Measurements from ENCODE around the gene CORIN.

The CORIN gene

GRCh38 chr4:47831026-47831679 lies 6.7 kb downstream of the CORIN start:
- DNase-seq (ENCODE audit: low read depth), result no peak

GRCh38 chr4:47830265-47831025 lies 7.4 kb downstream of the CORIN start:
- no peak for DNase-seq (ENCODE audit: low read depth)

DNA sequence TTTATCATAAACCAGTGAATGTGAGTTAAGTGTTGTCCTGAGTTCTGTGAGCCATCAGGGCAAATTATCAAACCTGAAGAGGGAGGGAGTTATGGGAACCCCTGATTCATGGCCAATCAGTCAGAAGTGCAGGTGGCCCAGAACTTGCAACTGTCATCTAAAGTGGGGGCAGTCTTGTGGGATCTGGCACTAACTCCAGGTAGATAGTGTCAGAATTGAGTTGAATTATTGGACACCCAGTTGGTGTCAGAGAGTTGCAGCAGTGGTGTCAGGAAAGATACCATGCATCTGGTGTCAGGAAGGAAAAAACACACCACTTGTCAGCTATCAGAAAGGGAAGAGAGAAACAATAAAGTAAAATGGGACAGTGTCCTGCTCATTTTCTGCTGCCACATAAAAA lies 8.4 kb downstream of the CORIN start:
- no peak for DNase-seq (ENCODE audit: low read depth)

DNA sequence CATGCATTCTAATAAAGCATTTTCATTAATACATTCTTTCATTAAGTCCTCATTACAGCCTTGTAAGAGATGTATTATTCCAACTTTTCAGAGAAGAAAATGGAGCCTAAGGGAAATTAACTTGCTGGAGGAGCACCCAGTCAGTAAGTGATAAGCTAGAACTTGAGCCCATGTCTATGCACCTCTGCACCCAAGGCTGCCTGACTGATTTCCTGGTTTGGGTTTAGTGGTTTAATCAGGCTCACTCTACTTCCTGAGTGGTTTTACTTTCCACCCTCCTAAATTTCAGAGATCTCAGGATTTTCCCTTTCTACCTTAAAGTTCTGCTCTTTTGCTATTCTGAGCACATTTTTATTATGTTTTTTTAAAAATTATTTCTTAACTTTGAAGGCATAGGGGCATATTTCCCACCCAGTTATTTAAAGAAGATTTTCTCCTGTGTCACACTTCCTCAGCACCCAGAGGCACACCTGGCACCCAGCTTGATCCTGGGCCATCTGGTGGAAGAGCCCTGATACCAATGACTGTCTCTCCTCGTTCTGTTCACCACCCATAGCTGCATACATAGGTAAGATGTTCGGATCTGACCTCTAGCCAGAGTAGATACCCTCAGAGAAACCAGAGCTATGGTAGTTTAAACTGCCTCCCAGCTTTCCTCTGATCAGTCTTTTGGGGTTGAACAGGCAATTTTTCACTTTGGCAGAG lies 10.4 kb downstream of the CORIN start:
- no peak for DNase-seq (ENCODE audit: low read depth)

- no peak for DNase-seq (ENCODE audit: low read depth)
Measured at GRCh38 chr4:47824840-47825239, 13.0 kb downstream of the CORIN start.

- no peak for DNase-seq (ENCODE audit: low read depth)
Measured at GRCh38 chr4:47819178-47819577, 18.7 kb downstream of the CORIN start.

DNA sequence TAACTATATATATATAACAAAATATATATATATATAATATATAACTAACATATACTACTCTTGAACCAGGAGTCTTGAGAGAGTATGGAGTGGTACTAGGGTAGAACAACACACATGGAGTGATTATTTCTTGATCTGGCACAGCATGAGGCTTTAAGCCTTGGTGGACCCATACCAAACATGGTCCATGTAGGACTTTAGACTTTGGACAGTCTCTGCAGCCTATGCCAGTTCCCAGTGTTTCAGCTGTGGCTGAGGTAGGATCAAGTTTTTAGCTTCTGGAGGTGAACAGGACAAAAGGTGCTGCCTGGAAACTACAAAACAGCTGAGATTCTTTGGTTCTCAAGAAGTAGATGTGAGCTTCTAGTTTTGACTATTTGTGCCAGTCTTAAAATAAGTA lies 20.6 kb downstream of the CORIN start:
- DNase-seq (ENCODE audit: low read depth), result no peak

DNA sequence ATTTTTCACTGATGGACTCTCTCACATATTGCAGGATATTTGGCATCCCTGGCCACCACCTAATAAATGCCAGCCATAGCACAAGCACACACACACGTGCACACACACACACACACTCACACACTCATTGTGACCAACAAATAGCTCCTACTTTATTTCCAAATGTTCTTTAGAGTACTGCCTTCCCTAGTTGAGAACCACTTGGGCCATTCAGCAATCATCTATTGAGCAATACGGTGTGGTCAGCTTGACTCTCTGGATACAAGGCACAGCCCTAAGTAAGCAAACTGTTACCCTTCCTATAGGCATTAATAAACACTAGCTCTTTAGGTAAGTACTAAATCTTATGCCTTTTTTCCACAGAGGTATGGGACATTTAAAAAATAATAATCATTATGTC lies 21.1 kb downstream of the CORIN start:
- DNase-seq (ENCODE audit: low read depth), result no peak

- no peak for DNase-seq (ENCODE audit: low read depth)
Measured at GRCh38 chr4:47814618-47815295, 23.1 kb downstream of the CORIN start.

- DNase-seq (ENCODE audit: low read depth), result no peak
Measured at GRCh38 chr4:47809654-47810203, 28.1 kb downstream of the CORIN start.

- no peak for DNase-seq (ENCODE audit: low read depth)
Measured at GRCh38 chr4:47804598-47804997, 33.3 kb downstream of the CORIN start.

GRCh38 chr4:47801481-47802002 lies 36.3 kb downstream of the CORIN start:
- DNase-seq (ENCODE audit: low read depth), result no peak

- no peak for DNase-seq (ENCODE audit: low read depth)
Measured at GRCh38 chr4:47798165-47798564, 39.7 kb downstream of the CORIN start.

- DNase-seq (ENCODE audit: low read depth), result no peak
Measured at GRCh38 chr4:47791965-47792364, 45.9 kb downstream of the CORIN start.

- no peak for DNase-seq (ENCODE audit: low read depth)
Measured at GRCh38 chr4:47790105-47790504, 47.8 kb downstream of the CORIN start.

- no peak for DNase-seq (ENCODE audit: low read depth)
Measured at GRCh38 chr4:47788126-47788525, 49.7 kb downstream of the CORIN start.

- no peak for DNase-seq (ENCODE audit: low read depth)
Measured at GRCh38 chr4:47786958-47787370, 50.9 kb downstream of the CORIN start.

- DNase-seq (ENCODE audit: low read depth), result no peak
Measured at GRCh38 chr4:47785153-47785552, 52.7 kb downstream of the CORIN start.

DNA sequence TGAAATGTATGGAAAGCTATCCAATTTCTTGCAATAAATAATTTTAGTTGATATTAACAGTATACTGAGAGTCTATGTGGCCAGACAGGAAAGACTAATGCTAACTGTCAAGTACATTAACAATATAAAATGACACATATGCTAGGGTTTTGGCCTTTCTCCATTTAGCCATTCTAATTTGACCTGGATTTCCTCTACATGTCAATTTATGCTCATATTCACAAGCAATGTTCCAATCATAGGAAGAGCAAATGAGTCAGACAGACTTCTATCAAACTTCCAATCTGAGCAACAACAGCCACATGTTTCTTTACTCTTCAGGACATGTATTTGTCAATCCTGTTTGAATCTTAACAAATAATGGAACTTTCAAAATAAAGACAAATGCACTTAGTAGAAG lies 53.6 kb downstream of the CORIN start:
- DNase-seq (ENCODE audit: low read depth), result no peak

DNA sequence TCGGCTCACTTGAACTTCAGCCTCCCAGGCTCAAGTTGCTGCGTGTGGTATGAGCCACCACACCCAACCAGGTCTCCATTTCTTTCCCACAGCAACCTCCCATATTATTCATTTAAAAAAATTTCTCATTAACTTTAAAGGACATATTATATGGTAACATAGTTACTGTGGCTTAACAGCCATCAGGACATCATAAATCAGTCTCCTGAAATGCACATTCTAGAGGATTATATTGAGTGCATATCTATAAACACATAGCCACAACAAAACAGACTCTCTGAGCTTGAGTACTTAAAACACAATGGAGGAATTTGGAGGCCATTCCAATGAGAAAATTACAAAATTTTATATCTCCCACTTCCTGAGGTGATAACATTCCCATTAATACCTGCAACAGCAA lies 61.5 kb downstream of the CORIN start:
- no peak for DNase-seq (ENCODE audit: low read depth)

DNA sequence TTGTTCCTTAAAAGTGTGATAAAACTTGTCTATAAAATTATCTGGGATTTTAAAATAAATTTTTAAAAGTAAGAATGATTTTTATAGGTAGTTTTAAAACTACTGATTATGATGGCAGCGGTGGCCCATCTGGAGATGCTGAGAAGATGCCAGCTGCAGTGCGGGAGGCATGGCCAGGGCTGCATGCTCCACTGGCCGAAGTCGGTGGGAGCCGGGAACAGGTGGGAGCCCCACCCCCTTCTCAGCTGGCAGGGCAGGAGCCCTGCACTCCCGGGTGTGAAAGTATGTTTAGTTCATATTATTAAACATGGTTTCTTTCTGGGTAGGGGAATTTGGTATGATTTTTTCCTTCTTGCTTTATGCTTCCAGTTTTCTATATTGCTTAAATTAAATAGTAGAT lies 63.8 kb downstream of the CORIN start:
- no peak for DNase-seq (ENCODE audit: low read depth)

DNA sequence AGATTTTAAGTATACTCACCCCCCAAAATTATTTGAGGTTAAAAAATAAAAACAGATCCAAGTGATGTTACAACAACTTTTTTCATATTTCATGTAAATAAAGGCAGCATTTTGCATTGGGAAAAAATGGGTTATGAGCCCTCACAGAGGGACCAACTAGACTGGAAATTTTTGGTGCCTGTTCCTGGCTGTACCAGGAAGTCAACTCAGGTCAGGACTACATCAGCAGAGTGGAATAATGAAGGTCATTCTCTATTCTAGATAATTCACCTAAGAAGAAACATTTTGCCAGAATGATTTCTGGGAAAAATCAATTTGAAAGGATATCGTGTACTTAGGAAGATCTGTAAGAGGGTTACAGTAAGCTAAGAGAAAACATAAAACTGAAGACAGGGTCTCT lies 66.8 kb downstream of the CORIN start:
- no peak for DNase-seq (ENCODE audit: low read depth)
